ENCODE results near the gene EPB41L4B.
"Not testable (repeated sequence)": the region's sequence is repeated elsewhere in the genome, so short reads cannot be mapped to it uniquely, and the experiment has no call there.

EPB41L4B gene

GRCh38 chr9:109320742-109321448, at the start of gene EPB41L4B:
Gene EPB41L4B (minus strand): TSS chr9:109321059. CDS start chr9:109320446, 613 bp downstream.
- H3K4me3 ChIP-seq (ENCODE audit: low read depth, low read length) = peak within 1 kb of the TSS; percentile 35

GRCh38 chr9:109369285-109369684, 48.4 kb upstream of the EPB41L4B start:
- no peak for DNase-seq (ENCODE audit: low read depth)
- H3K4me3 ChIP-seq (ENCODE audit: low read depth, low read length) = no peak overlapping the region

More at GRCh38 chr9:109320742-109321448, at the start of gene EPB41L4B:
- DNase-seq (ENCODE audit: low read depth) = peak; percentile 18

GRCh38 chr9:109360771-109361170, 39.9 kb upstream of the EPB41L4B start:
- DNase-seq (ENCODE audit: low read depth) = no peak
- H3K4me3 ChIP-seq (ENCODE audit: low read depth, low read length) = no peak overlapping the region

GRCh38 chr9:109358968-109359603, 38.2 kb upstream of the EPB41L4B start:
- not testable (repeated sequence) for DNase-seq (ENCODE audit: low read depth); H3K4me3 ChIP-seq (ENCODE audit: low read depth, low read length)

- no peak overlapping the region for H3K4me3 ChIP-seq (ENCODE audit: low read depth, low read length)
- DNase-seq (ENCODE audit: low read depth) = no peak
Observed at GRCh38 chr9:109355564-109356297, 34.9 kb upstream of the EPB41L4B start.

- DNase-seq (ENCODE audit: low read depth) = no peak
- H3K4me3 ChIP-seq (ENCODE audit: low read depth, low read length) = no peak overlapping the region
Observed at GRCh38 chr9:109354190-109354589, 33.3 kb upstream of the EPB41L4B start.

- DNase-seq (ENCODE audit: low read depth) = no peak
- H3K4me3 ChIP-seq (ENCODE audit: low read depth, low read length) = no peak overlapping the region
Observed at GRCh38 chr9:109351032-109351431, 30.2 kb upstream of the EPB41L4B start.

GRCh38 chr9:109349421-109349846, 28.6 kb upstream of the EPB41L4B start:
- peak; percentile 72 for DNase-seq (ENCODE audit: low read depth)
- no peak overlapping the region for H3K4me3 ChIP-seq (ENCODE audit: low read depth, low read length)

- H3K4me3 ChIP-seq (ENCODE audit: low read depth, low read length) = no peak overlapping the region
- DNase-seq (ENCODE audit: low read depth) = no peak
Observed at GRCh38 chr9:109346904-109347303, 26.0 kb upstream of the EPB41L4B start.

GRCh38 chr9:109344866-109345265, 24.0 kb upstream of the EPB41L4B start:
- no peak for DNase-seq (ENCODE audit: low read depth)
- no peak overlapping the region for H3K4me3 ChIP-seq (ENCODE audit: low read depth, low read length)

- H3K4me3 ChIP-seq (ENCODE audit: low read depth, low read length) = no peak overlapping the region
- DNase-seq (ENCODE audit: low read depth) = no peak
Observed at GRCh38 chr9:109342878-109343277, 22.0 kb upstream of the EPB41L4B start.

GRCh38 chr9:109341561-109341960, 20.7 kb upstream of the EPB41L4B start:
- no peak overlapping the region for H3K4me3 ChIP-seq (ENCODE audit: low read depth, low read length)
- DNase-seq (ENCODE audit: low read depth) = no peak

GRCh38 chr9:109340979-109341378, 20.1 kb upstream of the EPB41L4B start:
- H3K4me3 ChIP-seq (ENCODE audit: low read depth, low read length); DNase-seq (ENCODE audit: low read depth): not testable (repeated sequence)

GRCh38 chr9:109336409-109336808, 15.6 kb upstream of the EPB41L4B start:
- H3K4me3 ChIP-seq (ENCODE audit: low read depth, low read length) = no peak overlapping the region
- DNase-seq (ENCODE audit: low read depth) = no peak

GRCh38 chr9:109335929-109336328, 15.1 kb upstream of the EPB41L4B start:
- no peak overlapping the region for H3K4me3 ChIP-seq (ENCODE audit: low read depth, low read length)
- no peak for DNase-seq (ENCODE audit: low read depth)

- DNase-seq (ENCODE audit: low read depth) = no peak
- no peak overlapping the region for H3K4me3 ChIP-seq (ENCODE audit: low read depth, low read length)
Observed at GRCh38 chr9:109335121-109335520, 14.3 kb upstream of the EPB41L4B start.

- no peak for DNase-seq (ENCODE audit: low read depth)
- H3K4me3 ChIP-seq (ENCODE audit: low read depth, low read length) = no peak overlapping the region
Observed at GRCh38 chr9:109331353-109331752, 10.5 kb upstream of the EPB41L4B start.

GRCh38 chr9:109329638-109330258, 8.9 kb upstream of the EPB41L4B start:
- DNase-seq (ENCODE audit: low read depth) = no peak
- H3K4me3 ChIP-seq (ENCODE audit: low read depth, low read length) = no peak overlapping the region

- no peak overlapping the region for H3K4me3 ChIP-seq (ENCODE audit: low read depth, low read length)
- DNase-seq (ENCODE audit: low read depth) = peak; percentile 44
Observed at GRCh38 chr9:109328978-109329637, 8.2 kb upstream of the EPB41L4B start.
